Hepatocyte (in vitro differentiated cells): ENCODE measurements around the gene HOTAIR. TPM values are rescaled to one million over a fixed set of nuclear protein-coding genes. Genes with fewer than 3 reads are reported as not detected.

Experiments
- DNase-seq: peaks from one replicate; pipeline ENCODE4 v3.0.0-alpha.2; 2016; ENCODE audit warnings: low spot score
- H2AFZ ChIP-seq: fragments of 200-600 bp; sonication (generic); 2 replicates; pipeline ENCODE4 v1.6.0; 2016; ENCODE audit warnings: antibody characterized with exemption, mild to moderate bottlenecking
- H3K27ac ChIP-seq: fragments of 200-600 bp; sonication (generic); 2 replicates; pipeline ENCODE4 v1.5.1; 2016; ENCODE audit warnings: mild to moderate bottlenecking
- H3K27me3 ChIP-seq: fragments of 200-600 bp; sonication (generic); 2 replicates; pipeline ENCODE4 v1.6.1; 2016
- H3K36me3 ChIP-seq: fragments of 200-600 bp; sonication (generic); replicated peaks from 2 replicates; pipeline ENCODE4 v1.5.1; 2016; ENCODE audit warnings: low read depth; ENCODE audit not compliant: insufficient read depth
- H3K4me1 ChIP-seq: fragments of 200-600 bp; sonication (generic); 2 replicates; pipeline ENCODE4 v1.5.1; 2016; ENCODE audit warnings: mild to moderate bottlenecking, moderate library complexity; ENCODE audit not compliant: insufficient read depth
- H3K4me2 ChIP-seq: fragments of 200-600 bp; sonication (generic); 2 replicates; pipeline ENCODE4 v1.6.0; 2016
- H3K4me3 ChIP-seq: fragments of 200-600 bp; sonication (generic); 2 replicates; pipeline ENCODE4 v1.5.1; 2016; ENCODE audit warnings: mild to moderate bottlenecking
- H3K79me2 ChIP-seq: fragments of 200-600 bp; sonication (generic); 2 replicates; pipeline ENCODE4 v1.6.0; 2017; ENCODE audit warnings: mild to moderate bottlenecking
- H3K9me2 ChIP-seq: fragments of 200-600 bp; sonication (generic); replicated peaks from 2 replicates; pipeline ENCODE4 v1.6.0; 2017; ENCODE audit warnings: mild to moderate bottlenecking; ENCODE audit not compliant: insufficient read depth
- H3K9me3 ChIP-seq: fragments of 200-600 bp; sonication (generic); 2 replicates; pipeline ENCODE4 v1.5.1; 2016; ENCODE audit warnings: low read depth, mild to moderate bottlenecking
- H4K20me1 ChIP-seq: fragments of 200-600 bp; sonication (generic); 2 replicates; pipeline ENCODE4 v1.6.0; 2016; ENCODE audit warnings: mild to moderate bottlenecking; ENCODE audit not compliant: insufficient read depth, poor library complexity, severe bottlenecking
- CTCF ChIP-seq: fragments of 200-600 bp; sonication (generic); IDR thresholded peaks from 2 replicates; pipeline ENCODE4 v1.5.1; 2016; ENCODE audit warnings: antibody characterized with exemption, mild to moderate bottlenecking; ENCODE audit not compliant: poor library complexity
- EZH2 ChIP-seq: fragments of 200-600 bp; sonication (generic); IDR thresholded peaks from 2 replicates; pipeline ENCODE4 v1.6.1; 2016; ENCODE audit warnings: antibody characterized with exemption, mild to moderate bottlenecking, borderline replicate concordance
- EZH2phosphoT487 ChIP-seq: fragments of 200-600 bp; sonication (generic); IDR thresholded peaks from one replicate; pipeline ENCODE4 v1.6.1; 2018; ENCODE audit warnings: antibody characterized with exemption, mild to moderate bottlenecking, low read depth, moderate library complexity; ENCODE audit not compliant: unreplicated experiment, severe bottlenecking
- WGBS: methylation state at CpG from one replicate; pipeline ENCODE4 v1.1.6; 2016; ENCODE audit warnings: low lambda C conversion rate; ENCODE audit errors: missing lambda C conversion rate; 5-methylcytosine and 5-hydroxymethylcytosine counted together
- polyA plus RNA-seq: library from polyadenylated mRNA; unstranded; fragments of >200 nt; fragmentation: Nextera tagmentation; extraction: Ambion mirVana; gene quantifications from 2 replicates; pipeline ENCODE4 v1.2.1, GENCODE V29; 2016
- total RNA-seq: library from RNA; depleted of rRNA; stranded (reverse); fragments of >200 nt; gene quantifications from 2 replicates; pipeline ENCODE4 v1.2.3, GENCODE V29; 2014

Gene HOTAIR
- total and polyA plus RNA-seq, 2 experiments from 2014 or later: 0.82 to 0.90 TPM

DNA sequence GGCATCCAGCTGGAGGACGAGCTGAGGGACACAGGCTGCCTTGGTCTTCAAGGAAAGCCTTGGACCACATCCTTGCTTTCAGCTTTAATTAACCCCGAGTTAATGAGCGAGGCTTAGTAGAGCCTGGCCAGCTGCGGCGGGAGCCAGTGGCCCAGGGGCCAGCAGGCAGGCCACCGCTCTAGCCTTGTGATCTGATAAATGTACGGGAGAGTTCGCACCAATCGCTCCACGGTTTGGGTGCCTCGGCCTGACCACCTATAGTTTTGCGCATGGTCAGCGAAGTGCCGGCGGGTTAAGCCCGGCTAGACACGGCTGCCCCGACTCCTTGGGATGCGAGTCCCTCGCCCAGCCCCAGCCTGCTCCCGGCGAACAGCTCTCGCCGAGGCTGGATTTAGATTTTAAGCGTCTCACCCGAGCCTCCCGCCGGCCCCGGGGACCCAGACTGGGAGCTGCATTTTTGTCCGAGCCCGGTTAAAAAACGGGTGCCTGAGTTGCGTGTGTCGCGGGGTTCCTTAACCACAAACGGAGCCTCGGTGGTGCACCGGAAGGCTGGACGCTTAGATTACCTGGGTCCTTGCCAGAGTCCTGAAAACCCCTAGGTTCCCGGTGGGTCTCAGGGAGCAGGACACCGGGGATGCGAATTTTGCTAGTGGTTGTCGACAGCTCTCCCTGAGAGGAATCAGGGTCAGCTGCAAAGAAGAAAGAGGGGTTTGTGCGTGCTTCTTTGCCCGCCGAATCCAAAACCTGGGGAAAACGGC is 23.0 kb downstream of the HOTAIR start:
- H3K36me3 ChIP-seq: no peaks in the 10 kb centered on the region
- no peak overlapping the region for H2AFZ ChIP-seq
- H3K27ac ChIP-seq: no peak overlapping the region
- WGBS: 11% methylated on average over 47 of the region's 47 CpGs
- no peaks in the 10 kb centered on the region for H3K9me3 ChIP-seq
- H3K4me3 ChIP-seq: no peak overlapping the region
- TF ChIP-seq CTCF (no peak), EZH2 (peak; percentile 99)
- H3K79me2 ChIP-seq: no peaks in the 10 kb centered on the region
- peaks cover 100% of the 10 kb centered on the region for H3K27me3 ChIP-seq
- DNase-seq: no peak
- H4K20me1 ChIP-seq: no peaks in the 10 kb centered on the region
- H3K4me2 ChIP-seq: no peak overlapping the region
- H3K4me1 ChIP-seq: no peaks in the 10 kb centered on the region
- H3K9me2 ChIP-seq: no peaks in the 10 kb centered on the region

GRCh38 chr12:53950789-53951576 is 23.8 kb downstream of the HOTAIR start:
- H3K4me1 ChIP-seq: no peaks in the 10 kb centered on the region
- 12% methylated on average over 32 of the region's 34 CpGs for WGBS

GRCh38 chr12:53950437-53950773 is 24.3 kb downstream of the HOTAIR start:
- Histone ChIP-seq H3K4me2 (no peak overlapping the region), H3K27me3 (peaks cover 100% of the 10 kb centered on the region), H3K9me2 (no peaks in the 10 kb centered on the region), H3K9me3 (no peaks in the 10 kb centered on the region), H4K20me1 (no peaks in the 10 kb centered on the region), H2AFZ (no peak overlapping the region), H3K4me3 (no peak overlapping the region), H3K36me3 (no peaks in the 10 kb centered on the region), H3K4me1 (no peaks in the 10 kb centered on the region), H3K79me2 (no peaks in the 10 kb centered on the region), H3K27ac (no peak overlapping the region)
- TF ChIP-seq CTCF (no peak), EZH2 (peak; percentile 44), EZH2phosphoT487 (no peak)
- WGBS: 13% methylated on average over 10 of the region's 10 CpGs
- DNase-seq: no peak

More at GRCh38 chr12:53950789-53951576, 23.8 kb downstream of the HOTAIR start:
- no peak overlapping the region for H3K27ac ChIP-seq
- H2AFZ ChIP-seq: no peak overlapping the region
- H3K36me3 ChIP-seq: no peaks in the 10 kb centered on the region
- H3K79me2 ChIP-seq: no peaks in the 10 kb centered on the region
- TF ChIP-seq CTCF: no peak
- TF ChIP-seq EZH2phosphoT487: no peak
- TF ChIP-seq EZH2: no peak
- no peak overlapping the region for H3K4me3 ChIP-seq
- no peak for DNase-seq
- no peaks in the 10 kb centered on the region for H3K9me3 ChIP-seq
- H3K27me3 ChIP-seq: peaks cover 100% of the 10 kb centered on the region
- no peaks in the 10 kb centered on the region for H4K20me1 ChIP-seq
- H3K4me2 ChIP-seq: no peak overlapping the region
- H3K9me2 ChIP-seq: no peaks in the 10 kb centered on the region
